ENCODE measurements around the gene DGKG. TPM values are rescaled to one million over a fixed set of nuclear protein-coding genes. Genes with fewer than 3 reads are reported as not detected.
A peak's percentile ranks its signal among the peaks of the same experiment; 100 is the strongest.

Gene DGKG
- total RNA-seq, 1 experiment from 2014 or later, result 45.2 TPM

DNA sequence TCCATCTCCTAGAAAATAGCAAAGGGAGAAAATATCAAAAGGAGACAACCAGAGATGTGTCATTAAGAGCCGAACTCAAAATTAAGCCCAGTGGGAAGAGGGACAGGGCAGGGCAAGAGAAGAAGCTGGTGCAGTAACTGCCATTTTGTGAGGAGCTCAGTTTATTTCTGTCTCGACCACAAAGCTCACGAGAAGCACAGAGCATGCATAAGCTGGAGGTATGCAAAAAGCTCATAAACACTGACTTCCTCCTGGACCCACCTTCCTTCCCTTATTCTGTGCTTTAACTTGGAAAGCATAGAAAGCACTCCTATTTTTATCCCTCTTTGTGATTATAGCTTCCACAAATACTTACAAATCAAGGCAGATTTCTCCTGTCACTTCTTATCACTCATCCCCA is 81.3 kb downstream of the DGKG start:
- no peak for DNase-seq (ENCODE audit: low spot score)
- Histone ChIP-seq H3K9me3 (ENCODE audit: low read depth, low read length, poor library complexity, severe bottlenecking) (no peaks in the 10 kb centered on the region), H3K27ac (ENCODE audit: low read depth, low read length, poor library complexity, severe bottlenecking) (no peak overlapping the region), H3K4me3 (ENCODE audit: low read depth, low read length, poor library complexity, severe bottlenecking) (no peak overlapping the region), H3K36me3 (ENCODE audit: insufficient read depth, low read length, poor library complexity, severe bottlenecking) (no peaks in the 10 kb centered on the region), H3K27me3 (replicated peaks; ENCODE audit: insufficient read depth, low read depth, low read length, poor library complexity) (no peaks in the 10 kb centered on the region), H3K4me1 (ENCODE audit: insufficient read depth, low read length, poor library complexity, severe bottlenecking) (no peaks in the 10 kb centered on the region)
- intact Hi-C loops (cut with micrococcal nuclease; ENCODE audit: unreplicated experiment), result no loop called here
- TF ChIP-seq, protein P1, sequence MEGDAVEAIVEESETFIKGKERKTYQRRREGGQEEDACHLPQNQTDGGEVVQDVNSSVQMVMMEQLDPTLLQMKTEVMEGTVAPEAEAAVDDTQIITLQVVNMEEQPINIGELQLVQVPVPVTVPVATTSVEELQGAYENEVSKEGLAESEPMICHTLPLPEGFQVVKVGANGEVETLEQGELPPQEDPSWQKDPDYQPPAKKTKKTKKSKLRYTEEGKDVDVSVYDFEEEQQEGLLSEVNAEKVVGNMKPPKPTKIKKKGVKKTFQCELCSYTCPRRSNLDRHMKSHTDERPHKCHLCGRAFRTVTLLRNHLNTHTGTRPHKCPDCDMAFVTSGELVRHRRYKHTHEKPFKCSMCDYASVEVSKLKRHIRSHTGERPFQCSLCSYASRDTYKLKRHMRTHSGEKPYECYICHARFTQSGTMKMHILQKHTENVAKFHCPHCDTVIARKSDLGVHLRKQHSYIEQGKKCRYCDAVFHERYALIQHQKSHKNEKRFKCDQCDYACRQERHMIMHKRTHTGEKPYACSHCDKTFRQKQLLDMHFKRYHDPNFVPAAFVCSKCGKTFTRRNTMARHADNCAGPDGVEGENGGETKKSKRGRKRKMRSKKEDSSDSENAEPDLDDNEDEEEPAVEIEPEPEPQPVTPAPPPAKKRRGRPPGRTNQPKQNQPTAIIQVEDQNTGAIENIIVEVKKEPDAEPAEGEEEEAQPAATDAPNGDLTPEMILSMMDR (conservative IDR thresholded peaks at IDR 0.05; ENCODE audit: low read depth, low read length), result no peak
- TF ChIP-seq EZH2 (IDR thresholded peaks at IDR 0.05; ENCODE audit: borderline replicate concordance, low read depth, low read length, poor library complexity, severe bottlenecking), result no peak
- BruUV-seq (replicated peaks), result no TSS peak
- ChIA-PET POLR2A (ENCODE audit: low non-redundant PET) (no interaction called here), CTCF (interaction anchor here (1.1 kb wide), 1 partner anchor 337 kb away, joined by 3 read pairs; no protein-coding TSS in a partner anchor)

DNA sequence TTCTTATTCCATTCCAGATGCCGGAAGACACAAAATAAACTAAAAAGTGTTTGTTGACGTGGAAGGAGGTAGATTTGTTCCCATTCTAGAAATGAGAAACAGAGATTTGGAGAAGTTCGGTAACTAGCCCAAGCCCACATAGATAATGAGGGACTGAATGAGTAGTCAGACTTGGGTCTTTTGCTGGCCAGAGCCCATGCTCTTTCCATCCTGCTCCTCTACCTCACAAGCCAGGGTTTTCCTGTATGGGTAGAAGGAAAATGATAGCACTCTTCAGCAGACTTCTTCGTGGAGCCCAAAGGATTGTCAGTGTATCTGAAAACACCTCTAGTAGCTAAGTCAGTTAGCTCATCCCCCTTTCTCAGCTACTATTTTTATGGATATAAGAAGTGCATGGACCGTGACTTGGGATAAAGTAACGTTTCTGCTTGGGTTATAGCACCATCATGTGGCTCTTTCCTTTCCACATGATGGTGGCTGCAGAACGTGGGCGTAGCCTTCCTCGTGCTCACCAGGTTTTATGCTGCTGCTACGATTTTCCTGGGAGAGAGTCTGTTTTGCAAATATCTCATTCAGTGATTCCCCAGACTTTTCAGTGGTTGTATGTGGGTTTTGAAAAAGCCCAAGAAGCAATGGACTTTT is 84.6 kb downstream of the DGKG start:
- no peaks in the 10 kb centered on the region for H3K9me3 ChIP-seq (ENCODE audit: low read depth, low read length, poor library complexity, severe bottlenecking)
- no peaks in the 10 kb centered on the region for H3K4me1 ChIP-seq (ENCODE audit: insufficient read depth, low read length, poor library complexity, severe bottlenecking)
- TF ChIP-seq, protein P1 (conservative IDR thresholded peaks at IDR 0.05; ENCODE audit: low read depth, low read length), result peak; percentile 82
- no peak for TF ChIP-seq EZH2 (IDR thresholded peaks at IDR 0.05; ENCODE audit: borderline replicate concordance, low read depth, low read length, poor library complexity, severe bottlenecking)
- ChIA-PET POLR2A (ENCODE audit: low non-redundant PET) (interaction anchor here (0.6 to 0.7 kb wide), 2 partner anchors 18 to 47 kb away, joined by 5 to 6 read pairs; no protein-coding TSS in a partner anchor), CTCF (interaction anchor here (0.5 to 2.4 kb wide), 16 partner anchors 9 to 617 kb away, joined by 3 to 26 read pairs (median 4); no protein-coding TSS in a partner anchor)
- peak; percentile 83 for DNase-seq (ENCODE audit: low spot score)
- H3K36me3 ChIP-seq (ENCODE audit: insufficient read depth, low read length, poor library complexity, severe bottlenecking), result no peaks in the 10 kb centered on the region
- H3K4me3 ChIP-seq (ENCODE audit: low read depth, low read length, poor library complexity, severe bottlenecking), result no peak overlapping the region
- no TSS peak for BruUV-seq (replicated peaks)
- H3K27ac ChIP-seq (ENCODE audit: low read depth, low read length, poor library complexity, severe bottlenecking), result no peak overlapping the region
- intact Hi-C loops (cut with micrococcal nuclease; ENCODE audit: unreplicated experiment), result loop anchor here (1.0 to 10.0 kb wide), 3 partner anchors 293 to 613 kb away; no protein-coding TSS in a partner anchor
- no peaks in the 10 kb centered on the region for H3K27me3 ChIP-seq (replicated peaks; ENCODE audit: insufficient read depth, low read depth, low read length, poor library complexity)

DNA sequence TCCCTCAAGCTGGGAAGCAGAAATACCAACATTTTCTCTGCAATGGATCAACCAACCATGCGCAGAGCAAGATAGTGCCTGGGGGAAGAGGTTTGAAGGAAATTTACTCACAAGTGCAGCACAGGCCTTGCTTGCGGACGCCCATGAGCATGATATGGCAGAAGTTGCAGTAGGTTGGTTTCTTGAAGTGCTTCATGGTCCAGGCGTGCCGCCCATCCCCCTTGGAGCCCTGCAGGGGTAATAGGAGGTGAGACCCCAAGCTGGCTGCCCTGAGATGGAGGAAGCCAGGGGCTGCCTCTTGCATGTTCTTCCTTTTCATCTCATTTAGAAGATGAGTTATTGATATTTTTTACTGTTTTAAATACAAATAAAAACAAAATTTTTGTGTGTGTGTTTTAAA is 86.6 kb downstream of the DGKG start:
- Histone ChIP-seq H3K4me1 (ENCODE audit: insufficient read depth, low read length, poor library complexity, severe bottlenecking) (no peaks in the 10 kb centered on the region), H3K27ac (ENCODE audit: low read depth, low read length, poor library complexity, severe bottlenecking) (no peak overlapping the region), H3K27me3 (replicated peaks; ENCODE audit: insufficient read depth, low read depth, low read length, poor library complexity) (no peaks in the 10 kb centered on the region), H3K4me3 (ENCODE audit: low read depth, low read length, poor library complexity, severe bottlenecking) (no peak overlapping the region), H3K9me3 (ENCODE audit: low read depth, low read length, poor library complexity, severe bottlenecking) (no peaks in the 10 kb centered on the region), H3K36me3 (ENCODE audit: insufficient read depth, low read length, poor library complexity, severe bottlenecking) (no peaks in the 10 kb centered on the region)
- ChIA-PET CTCF (no interaction called here), POLR2A (ENCODE audit: low non-redundant PET) (no interaction called here)
- no TSS peak for BruUV-seq (replicated peaks)
- intact Hi-C loops (cut with micrococcal nuclease; ENCODE audit: unreplicated experiment), result loop anchor here (5.0 to 10.0 kb wide), 2 partner anchors 342 to 611 kb away; no protein-coding TSS in a partner anchor
- DNase-seq (ENCODE audit: low spot score), result no peak
- TF ChIP-seq, protein P1 (conservative IDR thresholded peaks at IDR 0.05; ENCODE audit: low read depth, low read length), result no peak

Measured in A673 (cell line).